SK-N-SH (cell line): ENCODE results near the gene PDCD1. TPM values are rescaled to one million over a fixed set of nuclear protein-coding genes. Genes with fewer than 3 reads are reported as not detected.

Experiments
- CTCF ChIA-PET: fragments of 300-600, 350-600 bp; formaldehyde crosslinking; extraction: SDS; loops from one replicate; lab custom pipeline; 2021; lab: Yijun Ruan, JAX
- POLR2A ChIA-PET: fragments of 350-600 bp; sonication (Branson Sonifier 250); formaldehyde crosslinking; extraction: SDS; loops from one replicate; lab custom pipeline; 2020; ENCODE audit warnings: antibody characterized with exemption, inconsistent platforms; lab: Yijun Ruan, JAX
- DNase-seq: peaks from one replicate; pipeline ENCODE4 v3.0.0; 2012
- H2AFZ ChIP-seq: fragments of 200-600 bp; sonication (generic); 2 replicates; pipeline ENCODE4 v1.8.1; 2016; ENCODE audit warnings: antibody characterized with exemption, mild to moderate bottlenecking, low read depth
- H3F3A ChIP-seq: fragments of 200-600 bp; sonication (generic); replicated peaks from 2 replicates; pipeline ENCODE3; 2016; ENCODE audit warnings: antibody characterized with exemption, mild to moderate bottlenecking; ENCODE audit not compliant: insufficient read depth
- H3K27ac ChIP-seq, 2 experiments: fragments of 200-500 bp in 1 of 2; fragments of 200-600 bp in 1 of 2; sonication (Bioruptor generic) in 1 of 2; sonication (generic), shearing (Covaris generic) in 1 of 2; 2 replicates each; pipeline versions ENCODE4 v1.5.1 to v1.6.1; 2014 to 2016; ENCODE audit warnings: low read depth in 2 of 2, inconsistent platforms in 1 of 2, low read length in 1 of 2, mild to moderate bottlenecking in 1 of 2, mixed read lengths in 1 of 2
- H3K27me3 ChIP-seq: fragments of 200-600 bp; sonication (generic), shearing (Covaris generic); 2 replicates; pipeline ENCODE4 v1.6.1; 2016; ENCODE audit warnings: mixed run types; ENCODE audit not compliant: insufficient read depth
- H3K36me3 ChIP-seq, 2 experiments: fragments of 200-500 bp in 1 of 2; fragments of 200-600 bp in 1 of 2; sonication (Bioruptor generic) in 1 of 2; sonication (generic) in 1 of 2; replicated peaks in 1 of 2; 2 replicates each; pipeline versions ENCODE3 to v1.5.1; 2014 to 2016; ENCODE audit warnings: low read length in 1 of 2, mild to moderate bottlenecking in 1 of 2; ENCODE audit not compliant: insufficient read depth in 2 of 2, control insufficient read depth in 1 of 2
- H3K4me1 ChIP-seq, 2 experiments: fragments of 200-500 bp in 1 of 2; fragments of 200-600 bp in 1 of 2; sonication (Bioruptor generic) in 1 of 2; sonication (generic), shearing (Covaris generic) in 1 of 2; 2 replicates each; pipeline versions ENCODE4 v1.5.1 to v1.6.1; 2014 to 2016; ENCODE audit warnings: low read depth in 1 of 2, low read length in 1 of 2, mixed run types in 1 of 2; ENCODE audit not compliant: insufficient read depth in 2 of 2, control insufficient read depth in 1 of 2
- H3K4me2 ChIP-seq: fragments of 200-600 bp; sonication (generic), shearing (Covaris generic); 2 replicates; pipeline ENCODE4 v1.6.1; 2017; ENCODE audit warnings: mixed run types
- H3K4me3 ChIP-seq, 2 experiments: fragments of 200-500 bp in 1 of 2; fragments of 200-600 bp in 1 of 2; sonication (Bioruptor generic) in 1 of 2; sonication (generic), shearing (Covaris generic) in 1 of 2; 2 replicates each; pipeline versions ENCODE4 v1.5.1 to v1.8.1; 2014 to 2016; ENCODE audit warnings: low read depth in 2 of 2, inconsistent platforms in 1 of 2, low read length in 1 of 2, mild to moderate bottlenecking in 1 of 2, mixed read lengths in 1 of 2, moderate library complexity in 1 of 2
- H3K79me2 ChIP-seq: fragments of 200-600 bp; sonication (generic); 2 replicates; pipeline ENCODE4 v1.8.1; 2017; ENCODE audit warnings: mild to moderate bottlenecking; ENCODE audit not compliant: insufficient read depth
- H3K9ac ChIP-seq: fragments of 200-600 bp; sonication (generic); 2 replicates; pipeline ENCODE4 v1.6.1; 2017; ENCODE audit warnings: mixed run types
- H3K9me2 ChIP-seq: fragments of 200-600 bp; sonication (generic); 2 replicates; pipeline ENCODE4 v1.6.1; 2017; ENCODE audit warnings: mixed run types
- H3K9me3 ChIP-seq: fragments of 200-600 bp; sonication (generic); 2 replicates; pipeline ENCODE4 v1.6.1; 2017; ENCODE audit warnings: mixed run types, mild to moderate bottlenecking, moderate library complexity
- H4K20me1 ChIP-seq: fragments of 200-600 bp; sonication (generic); 2 replicates; pipeline ENCODE4 v1.6.1; 2017; ENCODE audit warnings: mild to moderate bottlenecking, mixed run types; ENCODE audit not compliant: insufficient read depth
- ELF1 ChIP-seq: IDR thresholded peaks from 2 replicates; pipeline ENCODE4 v1.4.0; 2012
- EP300 ChIP-seq, 2 experiments: IDR thresholded peaks; 2 replicates each; pipeline versions ENCODE4 v1.4.0 to v1.6.1; 2012; ENCODE audit warnings: borderline replicate concordance in 1 of 2, low read depth in 1 of 2, low read length in 1 of 2
- EZH2phosphoT487 ChIP-seq: fragments of 200-600 bp; sonication (generic); IDR thresholded peaks from 2 replicates; pipeline ENCODE4 v1.6.1; 2017; ENCODE audit warnings: low read depth, mixed run types, mild to moderate bottlenecking, antibody characterized with exemption, moderate library complexity, borderline replicate concordance
- MEF2A ChIP-seq: IDR thresholded peaks from 2 replicates; pipeline ENCODE4 v1.4.0; 2012; ENCODE audit warnings: low read depth, borderline replicate concordance
- RAD21 ChIP-seq: IDR thresholded peaks from 2 replicates; pipeline ENCODE4 v1.6.1; 2012; ENCODE audit warnings: mild to moderate bottlenecking, low read length
- RCOR1 ChIP-seq: fragments of 150-350 bp; IDR thresholded peaks from 2 replicates; pipeline ENCODE4 v1.6.1; 2017; ENCODE audit warnings: antibody characterized with exemption, low read length
- RXRA ChIP-seq: IDR thresholded peaks from 2 replicates; pipeline ENCODE4 v1.4.0; 2012; ENCODE audit warnings: low read depth, mild to moderate bottlenecking, borderline replicate concordance
- TAF1 ChIP-seq: IDR thresholded peaks from 2 replicates; pipeline ENCODE4 v1.6.1; 2012; ENCODE audit warnings: low read depth, mild to moderate bottlenecking, low read length, moderate library complexity, borderline replicate concordance
- WGBS: methylation state at CpG from one replicate; pipeline ENCODE4 v1.1.6; 2017; ENCODE audit warnings: low lambda C conversion rate; 5-methylcytosine and 5-hydroxymethylcytosine counted together
- polyA plus RNA-seq, 3 experiments: library from polyadenylated mRNA; depleted of rRNA; stranded (reverse); fragments of >200 nt; gene quantifications; 2 replicates each; pipeline ENCODE4 v1.2.3, GENCODE V29; 2012
- TF ChIP-seq, protein P1 (sequence below): IDR thresholded peaks from 2 replicates; pipeline ENCODE4 v1.6.1; 2012; ENCODE audit warnings: mild to moderate bottlenecking, low read depth, low read length, moderate library complexity
- TF ChIP-seq, protein P2 (sequence below): fragments of 150-350 bp; IDR thresholded peaks from 2 replicates; pipeline ENCODE4 v1.6.1; 2016; ENCODE audit warnings: mild to moderate bottlenecking, low read depth, low read length
- TF ChIP-seq, protein P3 (sequence below): IDR thresholded peaks from 2 replicates; pipeline ENCODE4 v1.4.0; 2012; ENCODE audit warnings: low read depth, borderline replicate concordance
- TF ChIP-seq, protein P4 (sequence below): fragments of 150-350 bp; IDR thresholded peaks from 2 replicates; pipeline ENCODE4 v1.6.1; 2017; ENCODE audit warnings: antibody characterized with exemption, low read length, low read depth, borderline replicate concordance
- TF ChIP-seq, protein P5 (sequence below): IDR thresholded peaks from 2 replicates; pipeline ENCODE4 v1.4.0; 2012; ENCODE audit warnings: low read depth, borderline replicate concordance

Gene PDCD1
- polyA plus RNA-seq, 1 of the 3 experiments (the other 2 are of a cell fraction): not detected

DNA sequence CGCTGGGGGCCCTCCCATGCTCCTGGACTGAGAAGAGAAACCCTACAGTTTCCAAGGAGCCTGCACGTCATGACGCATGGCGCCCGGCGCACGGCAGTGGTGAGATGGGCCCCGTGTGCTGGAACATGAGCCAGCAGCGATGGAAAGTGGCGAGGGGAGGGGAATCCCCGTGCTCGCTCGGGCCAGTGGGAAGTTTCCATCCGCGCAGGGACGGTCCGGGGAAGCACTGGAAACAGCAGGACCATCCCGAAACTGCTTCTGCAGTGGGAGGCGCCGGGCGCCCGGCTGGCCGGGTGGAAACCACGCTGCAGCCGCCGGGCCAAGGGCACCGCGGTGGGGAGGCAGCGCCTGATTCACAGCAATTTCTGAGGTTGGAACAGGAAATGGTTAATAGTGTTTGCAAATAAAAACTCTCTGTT is 4.9 kb upstream of the PDCD1 start:
- peak; percentile 20 for DNase-seq
- TF ChIP-seq, protein P1, sequence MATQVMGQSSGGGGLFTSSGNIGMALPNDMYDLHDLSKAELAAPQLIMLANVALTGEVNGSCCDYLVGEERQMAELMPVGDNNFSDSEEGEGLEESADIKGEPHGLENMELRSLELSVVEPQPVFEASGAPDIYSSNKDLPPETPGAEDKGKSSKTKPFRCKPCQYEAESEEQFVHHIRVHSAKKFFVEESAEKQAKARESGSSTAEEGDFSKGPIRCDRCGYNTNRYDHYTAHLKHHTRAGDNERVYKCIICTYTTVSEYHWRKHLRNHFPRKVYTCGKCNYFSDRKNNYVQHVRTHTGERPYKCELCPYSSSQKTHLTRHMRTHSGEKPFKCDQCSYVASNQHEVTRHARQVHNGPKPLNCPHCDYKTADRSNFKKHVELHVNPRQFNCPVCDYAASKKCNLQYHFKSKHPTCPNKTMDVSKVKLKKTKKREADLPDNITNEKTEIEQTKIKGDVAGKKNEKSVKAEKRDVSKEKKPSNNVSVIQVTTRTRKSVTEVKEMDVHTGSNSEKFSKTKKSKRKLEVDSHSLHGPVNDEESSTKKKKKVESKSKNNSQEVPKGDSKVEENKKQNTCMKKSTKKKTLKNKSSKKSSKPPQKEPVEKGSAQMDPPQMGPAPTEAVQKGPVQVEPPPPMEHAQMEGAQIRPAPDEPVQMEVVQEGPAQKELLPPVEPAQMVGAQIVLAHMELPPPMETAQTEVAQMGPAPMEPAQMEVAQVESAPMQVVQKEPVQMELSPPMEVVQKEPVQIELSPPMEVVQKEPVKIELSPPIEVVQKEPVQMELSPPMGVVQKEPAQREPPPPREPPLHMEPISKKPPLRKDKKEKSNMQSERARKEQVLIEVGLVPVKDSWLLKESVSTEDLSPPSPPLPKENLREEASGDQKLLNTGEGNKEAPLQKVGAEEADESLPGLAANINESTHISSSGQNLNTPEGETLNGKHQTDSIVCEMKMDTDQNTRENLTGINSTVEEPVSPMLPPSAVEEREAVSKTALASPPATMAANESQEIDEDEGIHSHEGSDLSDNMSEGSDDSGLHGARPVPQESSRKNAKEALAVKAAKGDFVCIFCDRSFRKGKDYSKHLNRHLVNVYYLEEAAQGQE: no peak
- TF ChIP-seq, protein P2, sequence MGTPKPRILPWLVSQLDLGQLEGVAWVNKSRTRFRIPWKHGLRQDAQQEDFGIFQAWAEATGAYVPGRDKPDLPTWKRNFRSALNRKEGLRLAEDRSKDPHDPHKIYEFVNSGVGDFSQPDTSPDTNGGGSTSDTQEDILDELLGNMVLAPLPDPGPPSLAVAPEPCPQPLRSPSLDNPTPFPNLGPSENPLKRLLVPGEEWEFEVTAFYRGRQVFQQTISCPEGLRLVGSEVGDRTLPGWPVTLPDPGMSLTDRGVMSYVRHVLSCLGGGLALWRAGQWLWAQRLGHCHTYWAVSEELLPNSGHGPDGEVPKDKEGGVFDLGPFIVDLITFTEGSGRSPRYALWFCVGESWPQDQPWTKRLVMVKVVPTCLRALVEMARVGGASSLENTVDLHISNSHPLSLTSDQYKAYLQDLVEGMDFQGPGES: no peak
- TF ChIP-seq, protein P3, sequence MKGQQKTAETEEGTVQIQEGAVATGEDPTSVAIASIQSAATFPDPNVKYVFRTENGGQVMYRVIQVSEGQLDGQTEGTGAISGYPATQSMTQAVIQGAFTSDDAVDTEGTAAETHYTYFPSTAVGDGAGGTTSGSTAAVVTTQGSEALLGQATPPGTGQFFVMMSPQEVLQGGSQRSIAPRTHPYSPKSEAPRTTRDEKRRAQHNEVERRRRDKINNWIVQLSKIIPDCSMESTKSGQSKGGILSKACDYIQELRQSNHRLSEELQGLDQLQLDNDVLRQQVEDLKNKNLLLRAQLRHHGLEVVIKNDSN: no peak
- TF ChIP-seq, protein P4, sequence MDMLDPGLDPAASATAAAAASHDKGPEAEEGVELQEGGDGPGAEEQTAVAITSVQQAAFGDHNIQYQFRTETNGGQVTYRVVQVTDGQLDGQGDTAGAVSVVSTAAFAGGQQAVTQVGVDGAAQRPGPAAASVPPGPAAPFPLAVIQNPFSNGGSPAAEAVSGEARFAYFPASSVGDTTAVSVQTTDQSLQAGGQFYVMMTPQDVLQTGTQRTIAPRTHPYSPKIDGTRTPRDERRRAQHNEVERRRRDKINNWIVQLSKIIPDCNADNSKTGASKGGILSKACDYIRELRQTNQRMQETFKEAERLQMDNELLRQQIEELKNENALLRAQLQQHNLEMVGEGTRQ: no peak
- TF ChIP-seq, protein P5, sequence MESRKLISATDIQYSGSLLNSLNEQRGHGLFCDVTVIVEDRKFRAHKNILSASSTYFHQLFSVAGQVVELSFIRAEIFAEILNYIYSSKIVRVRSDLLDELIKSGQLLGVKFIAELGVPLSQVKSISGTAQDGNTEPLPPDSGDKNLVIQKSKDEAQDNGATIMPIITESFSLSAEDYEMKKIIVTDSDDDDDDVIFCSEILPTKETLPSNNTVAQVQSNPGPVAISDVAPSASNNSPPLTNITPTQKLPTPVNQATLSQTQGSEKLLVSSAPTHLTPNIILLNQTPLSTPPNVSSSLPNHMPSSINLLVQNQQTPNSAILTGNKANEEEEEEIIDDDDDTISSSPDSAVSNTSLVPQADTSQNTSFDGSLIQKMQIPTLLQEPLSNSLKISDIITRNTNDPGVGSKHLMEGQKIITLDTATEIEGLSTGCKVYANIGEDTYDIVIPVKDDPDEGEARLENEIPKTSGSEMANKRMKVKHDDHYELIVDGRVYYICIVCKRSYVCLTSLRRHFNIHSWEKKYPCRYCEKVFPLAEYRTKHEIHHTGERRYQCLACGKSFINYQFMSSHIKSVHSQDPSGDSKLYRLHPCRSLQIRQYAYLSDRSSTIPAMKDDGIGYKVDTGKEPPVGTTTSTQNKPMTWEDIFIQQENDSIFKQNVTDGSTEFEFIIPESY: no peak
- TF ChIP-seq EZH2phosphoT487 (no peak), RXRA (no peak), RAD21 (no peak), EP300 (IDR thresholded peaks at IDR 0.05; ENCODE audit: borderline replicate concordance in 1 of 2, low read depth in 1 of 2, low read length in 1 of 2) (no peak), TAF1 (no peak), MEF2A (no peak), RCOR1 (no peak), ELF1 (no peak)
- H3K27me3 ChIP-seq: no peaks in the 10 kb centered on the region
- H3K9me2 ChIP-seq: no peaks in the 10 kb centered on the region
- peaks cover 4% of the 10 kb centered on the region for H3F3A ChIP-seq
- CTCF ChIA-PET: no interaction called here
- no peak overlapping the region for H2AFZ ChIP-seq
- H3K4me2 ChIP-seq: no peak overlapping the region
- H3K9ac ChIP-seq: no peak overlapping the region
- POLR2A ChIA-PET: no interaction called here
- H3K27ac ChIP-seq: no peak overlapping the region
- H3K4me1 ChIP-seq: peaks cover 0 to 5% of the 10 kb centered on the region in 2 experiments; a peak in 1 of 4 replicates
- H4K20me1 ChIP-seq: no peaks in the 10 kb centered on the region
- H3K4me3 ChIP-seq: no peak overlapping the region
- no peaks in the 10 kb centered on the region for H3K79me2 ChIP-seq
- 81% methylated on average over 10 of the region's 29 CpGs for WGBS
- no peaks in the 10 kb centered on the region for H3K9me3 ChIP-seq
- H3K36me3 ChIP-seq: no peaks in the 10 kb centered on the region
